Fibroblast of skin of abdomen (primary cell): ENCODE measurements around the gene CYB561. TPM values are rescaled to one million over a fixed set of nuclear protein-coding genes. Genes with fewer than 3 reads are reported as not detected.

ENCODE experiments used
- DNase-seq: peaks from one replicate; pipeline ENCODE4 v3.0.0-alpha.2; 2013
- polyA plus RNA-seq, 2 experiments: library from polyadenylated mRNA; unstranded; fragments of 120-200 nt; gene quantifications; one replicate each; pipeline ENCODE4 v1.2.1, GENCODE V29; 2013; ENCODE audit not compliant: insufficient read length in 2 of 2

Gene CYB561, protein sequence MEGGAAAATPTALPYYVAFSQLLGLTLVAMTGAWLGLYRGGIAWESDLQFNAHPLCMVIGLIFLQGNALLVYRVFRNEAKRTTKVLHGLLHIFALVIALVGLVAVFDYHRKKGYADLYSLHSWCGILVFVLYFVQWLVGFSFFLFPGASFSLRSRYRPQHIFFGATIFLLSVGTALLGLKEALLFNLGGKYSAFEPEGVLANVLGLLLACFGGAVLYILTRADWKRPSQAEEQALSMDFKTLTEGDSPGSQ
- polyA plus RNA-seq (2013, experiment 1 of 2; ENCODE audit: insufficient read length), result 5.9 TPM
- 6.6 TPM for polyA plus RNA-seq (2013, experiment 2 of 2; ENCODE audit: insufficient read length)

DNA sequence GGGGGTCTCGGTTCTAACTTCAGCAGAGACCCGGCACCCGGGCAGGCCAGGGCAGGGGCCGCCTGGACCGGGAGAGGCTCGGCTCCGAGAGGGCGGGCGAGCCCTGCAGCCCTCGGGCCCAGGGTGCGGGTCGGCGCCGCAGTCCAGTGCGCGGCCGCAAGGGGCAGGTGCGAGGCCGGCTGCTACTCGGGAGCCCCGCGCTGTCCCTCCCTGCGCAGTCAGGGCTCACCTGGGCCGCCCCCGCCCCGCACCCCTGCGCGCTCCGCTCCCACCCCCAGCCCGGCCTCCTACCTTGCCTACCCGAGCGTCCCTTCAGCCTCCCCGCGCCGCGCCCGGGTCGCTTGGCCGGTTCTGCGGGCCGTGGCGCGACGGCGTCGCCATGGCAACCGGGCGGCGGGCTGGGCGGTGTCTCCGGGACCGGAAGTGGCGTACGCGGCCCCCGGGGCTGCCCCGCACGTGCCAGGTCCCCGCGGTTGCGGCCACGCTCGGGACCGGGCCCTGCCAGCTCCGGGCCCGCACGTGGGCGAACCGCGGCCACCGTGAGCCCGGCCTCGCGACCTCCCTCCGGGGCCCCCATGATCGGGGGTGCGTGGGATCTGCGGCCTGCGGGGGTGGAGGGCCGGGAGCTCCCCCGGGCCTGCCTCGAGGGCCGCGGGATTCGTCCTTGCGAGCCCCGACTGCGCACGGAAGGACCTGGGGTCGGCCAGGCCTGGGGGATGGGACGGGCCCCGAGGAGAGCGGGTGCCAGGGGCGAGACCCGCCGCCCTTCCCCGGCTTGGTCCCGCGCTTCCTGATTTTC lies at the start of gene CYB561:
Gene CYB561 (minus strand): TSS at position 353 of the 799 bp plus-strand sequence. CDS start 8,759 bp downstream, outside the sequence.
- peak; percentile 58 for DNase-seq

DNA sequence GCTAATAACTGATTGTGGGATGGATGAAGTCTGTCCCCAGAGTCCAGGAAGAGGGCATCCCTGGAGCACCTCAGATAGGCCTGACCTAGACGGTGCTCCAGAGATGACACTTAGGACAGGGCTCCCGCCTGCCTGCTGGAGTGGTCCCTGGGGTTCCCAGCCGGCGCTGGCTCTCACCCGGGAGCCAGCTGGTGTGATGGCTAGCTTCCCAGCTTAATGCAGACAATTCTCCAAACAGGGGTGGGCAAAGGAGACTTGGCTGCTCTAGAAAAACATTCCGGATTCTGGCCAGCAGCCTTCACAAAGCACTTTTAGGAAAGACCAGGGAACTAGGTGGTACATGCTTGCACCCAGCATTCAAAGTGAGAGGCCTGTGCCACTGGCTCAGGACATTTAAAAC lies 49.4 kb upstream of the CYB561 start:
- no peak for DNase-seq

DNA sequence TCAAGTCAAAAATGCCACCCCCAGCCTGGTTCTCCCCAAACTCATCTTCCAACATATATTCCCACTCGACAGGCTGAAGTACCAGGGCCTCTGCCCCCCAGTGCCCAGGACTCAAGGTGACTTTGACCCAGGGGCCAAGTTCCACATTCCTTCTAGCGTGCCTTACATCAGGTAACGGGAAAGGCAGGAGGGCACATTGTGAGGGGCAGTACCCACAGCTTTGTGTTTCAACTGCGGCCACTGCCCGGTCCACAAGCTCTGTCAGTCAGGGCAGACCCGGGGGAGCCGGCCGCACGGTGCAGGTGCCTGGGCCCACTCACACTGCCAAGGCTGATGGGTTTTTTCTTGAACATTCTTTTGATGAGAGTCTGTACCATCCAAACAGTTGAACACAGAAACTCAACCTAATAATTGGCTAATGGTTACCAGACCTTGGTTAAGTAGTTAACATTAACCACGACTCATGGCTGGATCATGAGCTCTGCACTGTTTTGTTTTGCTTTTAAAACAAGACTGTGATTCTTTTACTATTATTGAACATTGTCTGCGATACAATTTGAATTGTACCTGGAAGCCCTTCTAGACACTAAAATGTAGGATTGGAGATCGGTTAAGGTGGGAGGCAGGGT lies 48.3 kb upstream of the CYB561 start:
- peak; percentile 10 for DNase-seq

DNA sequence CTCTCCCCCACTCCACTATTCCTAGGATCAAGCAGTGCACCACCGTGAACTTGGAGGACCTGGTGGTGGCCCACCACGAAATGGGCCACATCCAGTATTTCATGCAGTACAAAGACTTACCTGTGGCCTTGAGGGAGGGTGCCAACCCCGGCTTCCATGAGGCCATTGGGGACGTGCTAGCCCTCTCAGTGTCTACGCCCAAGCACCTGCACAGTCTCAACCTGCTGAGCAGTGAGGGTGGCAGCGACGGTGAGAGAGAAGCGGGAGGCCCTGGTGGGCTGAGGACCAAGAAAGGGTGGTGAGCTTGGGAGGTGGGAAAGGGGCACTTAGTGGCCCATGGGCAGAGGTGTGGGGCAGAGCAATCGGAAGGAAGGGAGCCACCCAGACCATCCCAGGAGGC lies 47.3 kb upstream of the CYB561 start:
- no peak for DNase-seq

DNA sequence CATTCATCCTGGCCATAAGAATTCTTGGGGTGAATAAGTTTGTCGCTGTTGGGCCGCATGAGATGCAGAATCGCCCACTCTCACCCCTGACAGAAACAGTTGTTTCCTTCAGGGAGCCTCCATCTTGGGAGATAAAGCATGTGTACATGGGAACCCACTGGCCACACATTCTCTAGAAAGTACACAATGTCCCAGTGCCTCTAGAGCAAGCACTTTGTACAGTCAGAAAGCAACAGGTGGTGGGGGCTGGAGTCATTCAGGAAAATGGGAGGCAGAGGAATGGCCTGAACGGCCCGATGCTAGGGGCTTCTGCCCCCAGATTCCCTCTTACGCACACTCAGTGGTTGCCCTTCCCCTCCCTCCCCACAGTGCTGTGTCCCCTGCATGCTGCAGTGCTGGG lies 46.8 kb upstream of the CYB561 start:
- no peak for DNase-seq

DNA sequence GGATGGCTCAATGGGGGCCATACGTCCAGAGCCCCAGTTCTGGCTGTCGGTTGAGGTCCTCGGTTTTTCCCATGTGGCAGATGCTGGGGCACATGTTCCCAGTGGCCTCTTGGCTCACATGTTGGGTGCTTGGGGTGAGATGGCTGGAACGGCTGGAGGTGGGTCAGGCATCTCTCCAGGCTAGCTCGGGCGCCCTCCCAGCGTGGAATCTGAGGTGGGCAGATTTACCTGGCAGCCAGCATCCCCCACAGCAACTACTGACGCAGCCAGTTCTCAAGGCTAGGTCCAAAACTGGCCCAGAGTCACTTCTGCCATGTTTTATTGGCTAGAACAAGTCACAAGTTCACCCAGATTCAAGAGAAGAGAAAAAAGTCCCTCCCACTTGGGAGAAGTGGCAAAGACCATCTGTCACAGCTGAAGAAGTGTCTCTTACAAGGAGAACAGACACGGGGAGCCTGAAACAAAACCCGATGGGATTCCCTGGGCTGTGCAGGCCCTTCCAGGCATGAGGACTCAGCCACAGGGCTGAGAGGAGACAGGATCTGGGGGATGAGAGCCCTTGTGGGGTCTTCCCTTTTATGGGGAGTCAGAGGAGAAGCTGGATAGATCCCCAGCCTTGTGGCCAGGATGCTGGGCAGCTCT lies 46.0 kb upstream of the CYB561 start:
- no peak for DNase-seq

DNA sequence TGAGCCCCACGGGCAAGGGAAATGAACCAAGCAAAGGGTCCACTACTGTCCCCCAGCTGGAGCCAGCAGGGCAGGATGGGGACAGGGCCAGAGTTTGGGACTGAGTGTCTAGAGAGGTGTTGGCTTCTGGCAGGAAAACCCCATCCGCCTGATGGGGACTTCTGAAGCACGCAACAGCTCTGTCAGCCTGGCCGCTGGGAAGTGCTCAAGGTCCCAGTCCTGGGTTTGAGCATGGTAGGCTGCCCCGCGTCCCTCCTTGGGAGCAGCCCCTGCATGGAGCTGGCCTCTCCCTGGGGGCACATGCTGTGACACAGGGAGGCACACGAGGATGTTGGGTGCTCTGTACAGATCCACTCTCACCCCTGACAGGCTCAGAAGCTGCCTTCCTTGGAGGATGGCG lies 45.3 kb upstream of the CYB561 start:
- no peak for DNase-seq

DNA sequence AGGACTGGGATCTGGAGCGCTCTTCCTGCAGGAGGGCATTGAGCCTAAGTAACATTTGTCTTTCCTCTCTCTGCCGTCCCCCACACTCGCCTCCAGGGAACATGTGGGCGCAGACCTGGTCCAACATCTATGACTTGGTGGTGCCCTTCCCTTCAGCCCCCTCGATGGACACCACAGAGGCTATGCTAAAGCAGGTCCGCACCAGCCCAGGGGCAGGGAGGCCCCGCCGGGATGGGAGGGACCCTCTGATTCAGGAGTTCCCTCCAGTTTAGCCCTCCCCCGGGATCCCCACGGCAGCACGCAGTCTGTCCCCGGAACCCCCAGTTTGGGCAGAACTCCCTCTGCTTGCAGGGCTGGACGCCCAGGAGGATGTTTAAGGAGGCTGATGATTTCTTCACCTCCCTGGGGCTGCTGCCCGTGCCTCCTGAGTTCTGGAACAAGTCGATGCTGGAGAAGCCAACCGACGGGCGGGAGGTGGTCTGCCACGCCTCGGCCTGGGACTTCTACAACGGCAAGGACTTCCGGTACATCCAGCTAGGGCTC lies 44.8 kb upstream of the CYB561 start:
- no peak for DNase-seq

DNA sequence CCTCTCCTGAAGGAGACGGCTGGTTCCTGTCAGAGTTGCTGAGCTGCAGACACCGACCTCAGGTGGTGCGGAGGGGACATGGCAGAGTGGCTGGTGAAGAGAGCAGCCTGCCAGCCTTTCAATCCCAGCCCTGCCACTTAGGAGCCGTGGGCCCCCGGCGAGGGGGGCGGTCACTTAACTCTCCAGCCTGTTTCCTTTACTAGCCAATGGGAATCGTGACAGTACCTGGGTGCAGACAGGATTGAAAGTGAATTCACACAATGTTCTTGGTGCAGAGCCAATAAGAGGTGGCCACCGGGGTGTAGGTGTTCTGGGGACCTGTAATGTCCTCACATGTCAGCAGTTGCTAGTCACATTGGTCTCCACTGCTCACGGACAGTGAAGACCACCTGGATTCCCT lies 44.2 kb upstream of the CYB561 start:
- DNase-seq, result no peak

DNA sequence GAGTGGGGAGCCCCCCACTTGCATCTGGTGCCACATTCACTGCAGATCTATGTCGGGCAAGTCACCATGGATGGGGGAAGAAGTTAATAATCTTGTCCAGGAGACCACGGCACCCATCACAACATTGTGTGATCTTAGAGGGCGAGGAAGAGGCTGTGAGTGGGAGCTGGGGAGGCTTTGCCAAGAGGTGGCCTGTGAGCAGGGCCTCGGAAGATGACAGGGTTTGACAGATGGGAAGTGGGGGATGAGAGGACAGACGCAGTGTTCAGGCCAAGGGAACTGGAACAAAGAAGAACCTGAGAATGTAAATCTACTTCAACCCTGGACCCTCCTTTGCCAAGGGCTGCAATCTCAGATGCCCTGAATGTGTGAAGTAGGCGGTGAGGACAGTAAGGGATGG lies 43.2 kb upstream of the CYB561 start:
- DNase-seq, result no peak

DNA sequence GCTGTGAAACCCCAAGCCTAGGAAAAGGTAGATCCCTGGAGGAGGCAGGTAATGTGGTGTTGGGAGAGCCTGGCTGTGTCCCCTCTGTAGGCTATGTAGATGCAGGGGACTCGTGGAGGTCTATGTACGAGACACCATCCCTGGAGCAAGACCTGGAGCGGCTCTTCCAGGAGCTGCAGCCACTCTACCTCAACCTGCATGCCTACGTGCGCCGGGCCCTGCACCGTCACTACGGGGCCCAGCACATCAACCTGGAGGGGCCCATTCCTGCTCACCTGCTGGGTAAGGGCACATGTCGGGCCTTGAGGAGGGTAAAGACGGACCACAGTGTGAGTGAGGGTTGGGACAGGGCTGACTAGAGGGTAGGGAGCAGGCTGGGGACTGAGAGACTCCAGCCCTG lies 42.7 kb upstream of the CYB561 start:
- no peak for DNase-seq

DNA sequence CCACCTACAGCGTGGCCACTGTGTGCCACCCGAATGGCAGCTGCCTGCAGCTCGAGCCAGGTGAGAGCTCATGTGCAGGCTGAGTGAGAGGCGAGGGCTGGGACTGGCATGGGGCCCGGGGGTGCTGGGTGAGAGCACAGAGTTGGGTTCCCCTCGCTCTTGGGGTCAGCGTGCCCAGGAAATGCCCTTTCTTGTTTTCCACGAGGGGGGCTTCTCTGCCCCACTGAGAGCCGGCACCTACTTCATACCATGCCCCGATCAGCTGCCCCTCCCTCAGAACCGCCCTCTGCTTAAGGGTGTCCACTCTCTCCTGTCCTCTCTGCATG lies 40.9 kb upstream of the CYB561 start:
- DNase-seq, result no peak

DNA sequence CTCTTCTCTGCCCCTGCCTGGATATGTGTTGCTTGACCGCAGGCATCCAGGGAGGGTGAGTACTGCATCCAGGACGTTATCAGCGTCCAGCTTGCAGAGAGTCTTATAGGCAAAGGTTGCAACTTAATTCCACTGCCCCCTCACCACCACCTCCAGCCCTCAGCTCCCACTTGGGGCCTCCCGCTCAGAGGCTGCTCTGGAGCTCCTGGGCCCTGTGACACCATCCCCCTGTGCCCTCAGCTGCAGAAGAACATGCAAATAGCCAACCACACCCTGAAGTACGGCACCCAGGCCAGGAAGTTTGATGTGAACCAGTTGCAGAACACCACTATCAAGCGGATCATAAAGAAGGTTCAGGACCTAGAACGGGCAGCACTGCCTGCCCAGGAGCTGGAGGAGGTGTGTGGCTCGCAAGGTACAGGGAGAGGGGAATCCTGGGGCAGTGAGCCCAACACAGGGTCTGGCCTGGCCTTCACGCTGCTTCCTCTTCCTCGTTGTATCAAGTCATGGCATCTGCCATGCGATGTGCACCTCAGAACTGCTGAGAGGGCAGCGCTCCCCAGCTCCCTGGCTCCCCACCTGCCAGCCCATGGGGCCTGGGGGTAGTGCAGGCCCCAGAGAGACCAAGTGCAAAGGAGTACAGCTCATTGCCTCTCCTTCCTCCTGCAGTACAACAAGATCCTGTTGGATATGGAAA lies 40.4 kb upstream of the CYB561 start:
- DNase-seq, result no peak

DNA sequence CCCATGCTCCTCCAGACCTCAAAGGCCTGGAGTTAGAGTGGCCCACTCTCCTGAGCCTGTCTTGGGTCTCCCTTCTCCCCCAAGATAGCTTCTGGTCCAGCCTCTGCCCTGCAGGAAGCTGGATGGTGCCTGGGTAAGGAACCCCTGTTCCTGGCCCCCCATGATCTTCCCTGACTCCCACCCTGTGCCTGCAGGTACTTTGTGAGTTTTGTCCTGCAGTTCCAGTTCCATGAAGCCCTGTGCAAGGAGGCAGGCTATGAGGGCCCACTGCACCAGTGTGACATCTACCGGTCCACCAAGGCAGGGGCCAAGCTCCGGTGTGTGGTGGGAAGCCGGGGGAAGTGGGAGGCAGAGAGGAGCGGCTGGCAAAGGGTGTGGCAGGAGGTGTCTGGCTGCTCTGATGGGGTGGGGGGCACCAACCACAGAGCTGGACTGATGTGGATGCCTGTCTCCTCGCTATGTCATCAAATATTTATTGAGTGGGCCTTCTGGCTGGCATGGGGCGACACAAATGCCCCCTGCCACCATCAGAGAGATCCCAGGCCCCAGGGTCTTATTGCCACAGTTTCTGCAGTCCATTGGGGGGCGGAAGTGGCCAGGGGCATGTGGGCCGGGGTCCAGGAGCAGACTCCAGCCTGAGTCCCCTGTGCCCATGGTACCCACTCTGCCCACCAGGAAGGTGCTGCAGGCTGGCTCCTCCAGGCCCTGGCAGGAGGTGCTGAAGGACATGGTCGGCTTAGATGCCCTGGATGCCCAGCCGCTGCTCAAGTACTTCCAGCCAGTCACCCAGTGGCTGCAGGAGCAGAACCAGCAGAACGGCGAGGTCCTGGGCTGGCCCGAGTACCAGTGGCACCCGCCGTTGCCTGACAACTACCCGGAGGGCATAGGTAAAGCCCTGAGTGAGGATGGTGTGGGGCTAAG lies 37.8 kb upstream of the CYB561 start:
- DNase-seq, result no peak

DNA sequence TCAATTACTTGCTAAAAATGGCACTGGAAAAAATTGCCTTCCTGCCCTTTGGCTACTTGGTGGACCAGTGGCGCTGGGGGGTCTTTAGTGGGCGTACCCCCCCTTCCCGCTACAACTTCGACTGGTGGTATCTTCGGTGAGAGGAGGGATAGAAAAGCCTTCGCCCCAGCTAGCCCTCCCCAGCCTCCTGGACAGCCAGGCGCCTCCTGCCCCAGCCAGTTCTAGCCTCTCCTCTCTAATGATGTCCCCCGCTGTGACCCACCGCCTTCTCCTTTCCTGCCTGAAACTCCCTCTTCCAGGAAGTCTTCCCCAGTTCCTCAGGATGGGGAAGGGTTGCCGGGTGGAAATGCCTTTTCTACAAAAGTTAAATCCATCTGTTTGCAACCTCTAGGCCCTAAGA lies 36.9 kb upstream of the CYB561 start:
- DNase-seq, result no peak

DNA sequence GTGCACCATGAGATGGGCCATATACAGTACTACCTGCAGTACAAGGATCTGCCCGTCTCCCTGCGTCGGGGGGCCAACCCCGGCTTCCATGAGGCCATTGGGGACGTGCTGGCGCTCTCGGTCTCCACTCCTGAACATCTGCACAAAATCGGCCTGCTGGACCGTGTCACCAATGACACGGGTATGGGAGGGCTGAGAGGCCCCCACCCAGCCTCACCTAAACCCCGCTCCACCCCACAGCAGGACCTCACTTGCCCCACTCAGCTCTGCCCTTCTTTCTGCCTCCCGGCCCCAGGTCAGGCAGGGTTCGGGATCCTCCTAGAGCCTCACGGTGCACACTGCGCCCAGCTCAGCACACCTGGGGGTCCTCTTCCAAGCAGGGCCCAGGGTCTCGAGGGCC lies 36.4 kb upstream of the CYB561 start:
- no peak for DNase-seq

DNA sequence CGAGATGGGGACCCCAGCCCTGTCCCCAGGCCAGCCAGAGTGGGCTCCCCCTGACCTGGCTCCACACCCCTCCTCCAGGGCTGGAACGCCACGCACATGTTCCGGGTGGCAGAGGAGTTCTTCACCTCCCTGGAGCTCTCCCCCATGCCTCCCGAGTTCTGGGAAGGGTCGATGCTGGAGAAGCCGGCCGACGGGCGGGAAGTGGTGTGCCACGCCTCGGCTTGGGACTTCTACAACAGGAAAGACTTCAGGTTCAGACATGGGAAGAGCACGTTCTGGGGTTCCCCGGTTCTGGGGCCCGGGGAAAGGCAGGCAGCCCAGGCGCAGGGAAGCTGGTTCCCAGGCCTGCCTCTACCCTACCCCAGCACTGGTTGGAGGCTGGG lies 35.4 kb upstream of the CYB561 start:
- no peak for DNase-seq

DNA sequence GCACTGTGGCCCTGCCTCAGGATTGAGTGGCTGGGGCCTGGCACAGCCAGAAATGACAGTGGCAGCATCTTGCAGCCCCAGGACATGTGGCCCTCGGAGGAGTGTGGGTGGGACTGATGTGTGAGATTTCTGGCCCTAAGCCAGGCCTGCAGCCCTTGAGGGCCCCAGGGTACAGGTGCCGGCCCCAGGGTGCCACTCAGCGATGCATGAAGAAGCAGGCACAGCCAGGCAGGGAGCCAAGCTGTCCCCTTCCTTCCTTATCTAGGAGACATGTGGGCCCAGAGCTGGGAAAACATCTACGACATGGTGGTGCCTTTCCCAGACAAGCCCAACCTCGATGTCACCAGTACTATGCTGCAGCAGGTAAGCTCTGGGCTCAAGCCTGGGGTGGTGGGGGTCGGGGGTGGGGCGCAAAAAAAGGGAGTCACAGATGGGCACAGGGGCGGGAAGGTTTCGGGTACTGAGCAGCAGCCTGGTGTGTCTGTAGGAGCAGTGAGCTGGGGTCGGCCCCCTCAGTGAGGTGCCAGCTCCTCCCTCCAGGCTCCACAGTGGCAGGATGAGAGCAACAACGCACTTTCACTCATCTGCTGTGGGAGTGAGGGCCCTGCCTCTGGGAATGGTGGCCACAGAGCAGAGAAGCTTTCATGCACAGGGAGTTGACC lies 34.9 kb upstream of the CYB561 start:
- DNase-seq, result no peak

DNA sequence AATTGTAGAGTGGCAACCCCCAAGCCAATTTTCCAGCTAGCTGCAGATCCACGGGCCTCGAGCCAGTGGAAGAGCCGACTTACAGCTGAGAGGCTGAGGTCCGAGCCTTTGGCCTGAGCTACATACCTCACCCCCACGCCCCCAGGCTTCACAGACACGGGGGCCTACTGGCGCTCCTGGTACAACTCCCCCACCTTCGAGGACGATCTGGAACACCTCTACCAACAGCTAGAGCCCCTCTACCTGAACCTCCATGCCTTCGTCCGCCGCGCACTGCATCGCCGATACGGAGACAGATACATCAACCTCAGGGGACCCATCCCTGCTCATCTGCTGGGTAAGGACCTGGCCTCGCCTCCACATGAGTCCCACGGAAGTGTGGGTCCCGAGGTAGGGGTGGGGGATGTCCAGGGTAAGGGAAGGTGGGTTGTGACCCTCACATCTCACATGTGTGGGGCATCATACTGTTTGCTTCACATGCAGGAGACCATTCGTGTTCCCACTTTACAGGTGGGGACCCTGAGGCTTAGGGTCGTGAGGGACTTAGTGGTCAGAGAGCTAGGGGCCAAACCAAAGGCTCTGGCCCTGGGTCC lies 34.2 kb upstream of the CYB561 start:
- no peak for DNase-seq

DNA sequence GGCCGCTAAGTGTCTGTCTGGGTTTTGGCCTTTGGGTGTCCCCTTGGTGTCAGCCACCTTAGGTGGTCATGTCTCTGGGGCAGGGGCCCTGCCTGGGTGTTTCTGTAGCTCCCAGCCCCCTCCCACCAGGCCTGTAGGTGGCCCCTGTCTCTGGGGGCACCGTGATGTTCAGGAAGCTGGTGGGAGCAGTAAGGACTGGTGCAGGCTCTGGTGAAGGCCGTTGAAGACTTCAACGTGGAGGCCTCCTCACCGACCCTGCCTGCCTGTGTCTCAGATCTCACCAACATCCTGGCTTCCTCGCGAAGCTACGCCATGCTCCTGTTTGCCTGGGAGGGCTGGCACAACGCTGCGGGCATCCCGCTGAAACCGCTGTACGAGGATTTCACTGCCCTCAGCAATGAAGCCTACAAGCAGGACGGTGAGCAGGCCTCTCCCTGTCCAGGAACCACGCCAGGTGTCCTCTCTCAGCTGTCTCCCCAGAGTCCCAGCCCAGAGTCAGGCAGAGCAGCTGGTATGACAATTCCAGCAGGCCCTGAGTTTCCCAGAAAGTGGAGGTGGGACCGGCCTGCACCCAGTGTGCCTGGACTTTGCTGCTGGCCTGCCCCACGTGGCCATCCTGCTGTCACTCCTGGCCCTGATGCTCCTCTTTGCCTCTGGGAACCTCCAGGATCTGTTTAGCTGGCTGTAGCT lies 33.5 kb upstream of the CYB561 start:
- no peak for DNase-seq
